NB4 (cell line): Measurements from ENCODE around the gene SUZ12.

Experiments used
- MYC ChIP-seq: IDR thresholded peaks from 2 replicates; pipeline ENCODE4 v1.6.1; 2011; ENCODE audit warnings: low read depth, low read length
- POLR2A ChIP-seq: IDR thresholded peaks from 2 replicates; pipeline ENCODE4 v1.6.1; 2011; ENCODE audit warnings: mild to moderate bottlenecking; ENCODE audit not compliant: insufficient read length; ENCODE audit errors: extremely low read depth
- TF ChIP-seq, protein P1 (sequence below): IDR thresholded peaks from one replicate; pipeline ENCODE4 v1.5.1; 2012; ENCODE audit warnings: low read depth, low read length
- TF ChIP-seq, protein P2 (sequence below): IDR thresholded peaks from 2 replicates; pipeline ENCODE4 v1.6.1; 2011; ENCODE audit warnings: low read depth, low read length

DNA sequence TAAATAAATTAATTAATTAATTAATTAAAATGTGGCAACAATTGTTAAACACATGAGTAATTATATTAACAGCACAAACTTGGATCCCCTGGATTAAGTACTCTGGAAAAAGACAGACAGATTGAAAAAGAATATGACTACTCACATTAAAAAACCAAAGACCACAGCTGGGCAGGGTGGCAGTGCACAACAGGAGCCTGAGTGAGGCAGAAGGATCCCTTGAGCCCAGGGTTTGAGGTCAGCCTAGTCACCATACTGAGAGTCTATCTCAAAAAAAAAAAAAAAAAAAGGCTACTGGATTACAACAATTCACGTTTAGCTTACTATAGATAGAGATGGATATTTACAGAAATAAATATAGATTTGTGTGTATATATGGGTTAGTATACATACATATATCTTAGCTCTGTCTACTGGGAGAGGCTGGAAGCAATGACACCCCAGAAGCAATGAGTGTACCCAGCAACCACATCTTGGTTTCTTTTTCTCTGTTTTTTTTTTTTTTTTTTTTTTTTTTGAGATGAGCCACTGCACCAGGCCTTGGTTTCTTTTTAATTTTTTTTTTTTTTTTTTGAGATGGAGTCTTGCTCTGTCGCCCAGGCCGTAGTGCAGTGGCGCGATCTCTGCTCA is 10.6 kb upstream of the SUZ12 start:
- TF ChIP-seq, protein P1, sequence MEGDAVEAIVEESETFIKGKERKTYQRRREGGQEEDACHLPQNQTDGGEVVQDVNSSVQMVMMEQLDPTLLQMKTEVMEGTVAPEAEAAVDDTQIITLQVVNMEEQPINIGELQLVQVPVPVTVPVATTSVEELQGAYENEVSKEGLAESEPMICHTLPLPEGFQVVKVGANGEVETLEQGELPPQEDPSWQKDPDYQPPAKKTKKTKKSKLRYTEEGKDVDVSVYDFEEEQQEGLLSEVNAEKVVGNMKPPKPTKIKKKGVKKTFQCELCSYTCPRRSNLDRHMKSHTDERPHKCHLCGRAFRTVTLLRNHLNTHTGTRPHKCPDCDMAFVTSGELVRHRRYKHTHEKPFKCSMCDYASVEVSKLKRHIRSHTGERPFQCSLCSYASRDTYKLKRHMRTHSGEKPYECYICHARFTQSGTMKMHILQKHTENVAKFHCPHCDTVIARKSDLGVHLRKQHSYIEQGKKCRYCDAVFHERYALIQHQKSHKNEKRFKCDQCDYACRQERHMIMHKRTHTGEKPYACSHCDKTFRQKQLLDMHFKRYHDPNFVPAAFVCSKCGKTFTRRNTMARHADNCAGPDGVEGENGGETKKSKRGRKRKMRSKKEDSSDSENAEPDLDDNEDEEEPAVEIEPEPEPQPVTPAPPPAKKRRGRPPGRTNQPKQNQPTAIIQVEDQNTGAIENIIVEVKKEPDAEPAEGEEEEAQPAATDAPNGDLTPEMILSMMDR = no peak
- no peak for TF ChIP-seq POLR2A
- TF ChIP-seq, protein P2, sequence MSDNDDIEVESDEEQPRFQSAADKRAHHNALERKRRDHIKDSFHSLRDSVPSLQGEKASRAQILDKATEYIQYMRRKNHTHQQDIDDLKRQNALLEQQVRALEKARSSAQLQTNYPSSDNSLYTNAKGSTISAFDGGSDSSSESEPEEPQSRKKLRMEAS = no peak
- no peak for TF ChIP-seq MYC
